Astrocyte (in vitro differentiated cells and primary cell): ENCODE measurements around the gene KCTD13.

ENCODE experiments used
- EZH2 ChIP-seq: IDR thresholded peaks from 2 replicates; pipeline ENCODE4 v1.6.1; 2012; ENCODE audit warnings: mild to moderate bottlenecking, low read length, inconsistent platforms; ENCODE audit not compliant: insufficient read depth
- TF ChIP-seq, protein P1 (sequence below): IDR thresholded peaks from 2 replicates; pipeline ENCODE4 v1.5.1; 2011; ENCODE audit warnings: low read depth, mild to moderate bottlenecking, inconsistent platforms, low read length, moderate library complexity; ENCODE audit not compliant: insufficient read depth

- TF ChIP-seq, protein P1, sequence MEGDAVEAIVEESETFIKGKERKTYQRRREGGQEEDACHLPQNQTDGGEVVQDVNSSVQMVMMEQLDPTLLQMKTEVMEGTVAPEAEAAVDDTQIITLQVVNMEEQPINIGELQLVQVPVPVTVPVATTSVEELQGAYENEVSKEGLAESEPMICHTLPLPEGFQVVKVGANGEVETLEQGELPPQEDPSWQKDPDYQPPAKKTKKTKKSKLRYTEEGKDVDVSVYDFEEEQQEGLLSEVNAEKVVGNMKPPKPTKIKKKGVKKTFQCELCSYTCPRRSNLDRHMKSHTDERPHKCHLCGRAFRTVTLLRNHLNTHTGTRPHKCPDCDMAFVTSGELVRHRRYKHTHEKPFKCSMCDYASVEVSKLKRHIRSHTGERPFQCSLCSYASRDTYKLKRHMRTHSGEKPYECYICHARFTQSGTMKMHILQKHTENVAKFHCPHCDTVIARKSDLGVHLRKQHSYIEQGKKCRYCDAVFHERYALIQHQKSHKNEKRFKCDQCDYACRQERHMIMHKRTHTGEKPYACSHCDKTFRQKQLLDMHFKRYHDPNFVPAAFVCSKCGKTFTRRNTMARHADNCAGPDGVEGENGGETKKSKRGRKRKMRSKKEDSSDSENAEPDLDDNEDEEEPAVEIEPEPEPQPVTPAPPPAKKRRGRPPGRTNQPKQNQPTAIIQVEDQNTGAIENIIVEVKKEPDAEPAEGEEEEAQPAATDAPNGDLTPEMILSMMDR: no peak
- TF ChIP-seq EZH2: no peak
These were observed 656 bp upstream of the KCTD13 start for GRCh38 chr16:29926711-29927052.
